ENCODE results near the gene HEATR5B. TPM values are rescaled to one million over a fixed set of nuclear protein-coding genes. Genes with fewer than 3 reads are reported as not detected.
A peak's percentile ranks its signal among the peaks of the same experiment; 100 is the strongest.

Gene HEATR5B
- total RNA-seq, 2 experiments from 2014 or later = 18.3 to 19.3 TPM

DNA sequence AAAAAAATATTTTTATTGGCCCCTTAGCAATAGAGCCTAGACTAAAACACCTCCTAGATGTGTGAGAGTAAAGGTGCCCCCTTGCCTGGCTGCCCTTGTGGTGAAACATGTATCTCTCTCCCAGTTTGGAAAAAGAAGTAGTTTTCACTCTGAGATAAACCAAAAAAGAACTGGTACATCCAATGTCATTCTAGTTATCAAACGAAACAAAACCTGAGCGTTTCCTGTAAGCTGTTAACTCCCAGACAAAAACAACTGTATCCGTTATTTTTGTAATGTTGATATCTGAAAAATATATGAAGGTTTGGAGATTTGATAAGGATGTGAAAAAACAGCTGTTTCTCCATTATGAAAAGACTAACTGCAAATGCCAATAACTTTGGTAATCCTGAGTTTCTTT is 24.3 kb downstream of the HEATR5B start:
- Mint-ChIP-seq H3K4me1 (peaks cover 4% of the 10 kb centered on the region), H3K4me3 (no peak overlapping the region), H3K9me3 (no peaks in the 10 kb centered on the region), H3K27ac (no peak overlapping the region), H3K36me3 (ENCODE audit: low read depth) (peaks cover 36% of the 10 kb centered on the region), H3K27me3 (no peaks in the 10 kb centered on the region)
- ChIA-PET POLR2A (no interaction called here), CTCF (no interaction called here)
- no peak for DNase-seq

- ChIA-PET CTCF (interaction anchor here (1.8 kb wide), 1 partner anchor 7 kb away, joined by 5 read pairs; no protein-coding TSS in a partner anchor), POLR2A (interaction anchor here (1.5 kb wide), 1 partner anchor 32 kb away, joined by 3 read pairs; the partner anchor contains the start of genes GPATCH11 and HEATR5B)
- H3K4me3 Mint-ChIP-seq = no peak overlapping the region
- DNase-seq = no peak
- no peaks in the 10 kb centered on the region for H3K27me3 Mint-ChIP-seq
- H3K9me3 Mint-ChIP-seq = no peaks in the 10 kb centered on the region
- H3K4me1 Mint-ChIP-seq = peaks cover 1% of the 10 kb centered on the region
- H3K27ac Mint-ChIP-seq = no peak overlapping the region
- peaks cover 36% of the 10 kb centered on the region for H3K36me3 Mint-ChIP-seq (ENCODE audit: low read depth)
These were observed 31.4 kb downstream of the HEATR5B start for GRCh38 chr2:37052600-37053332.

- Mint-ChIP-seq H3K36me3 (ENCODE audit: low read depth) (peaks cover 19% of the 10 kb centered on the region), H3K4me3 (no peak overlapping the region), H3K9me3 (no peaks in the 10 kb centered on the region), H3K4me1 (no peaks in the 10 kb centered on the region), H3K27ac (no peak overlapping the region), H3K27me3 (no peaks in the 10 kb centered on the region)
- ChIA-PET CTCF (interaction anchor here (0.6 kb wide), 1 partner anchor 8 kb away, joined by 3 read pairs; no protein-coding TSS in a partner anchor), POLR2A (no interaction called here)
- DNase-seq = no peak
These were observed 44.6 kb downstream of the HEATR5B start for GRCh38 chr2:37039580-37039979.

DNA sequence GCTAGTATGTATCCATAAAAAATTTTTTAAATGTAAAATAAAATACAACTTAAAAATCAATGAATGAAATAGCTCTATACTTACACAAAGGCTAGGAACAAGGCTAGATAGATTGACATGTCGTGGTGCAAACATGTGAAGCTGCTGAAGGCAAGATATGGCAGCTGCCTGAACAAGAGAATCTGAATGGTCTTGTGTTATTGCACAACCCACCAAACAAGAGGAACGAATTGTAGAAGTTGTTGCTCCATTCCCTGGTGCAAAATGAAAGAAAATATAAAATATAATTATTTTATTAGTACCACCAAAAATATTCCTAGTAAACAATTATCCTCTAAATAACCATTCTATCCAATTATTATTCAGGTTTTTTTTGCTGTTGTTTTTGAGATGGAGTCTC is 46.4 kb downstream of the HEATR5B start:
- Mint-ChIP-seq H3K9me3 (no peaks in the 10 kb centered on the region), H3K27me3 (no peaks in the 10 kb centered on the region), H3K27ac (no peak overlapping the region), H3K36me3 (ENCODE audit: low read depth) (peaks cover 16% of the 10 kb centered on the region), H3K4me1 (no peaks in the 10 kb centered on the region), H3K4me3 (no peak overlapping the region)
- ChIA-PET POLR2A (no interaction called here), CTCF (no interaction called here)
- DNase-seq = no peak

- peaks cover 27% of the 10 kb centered on the region for H3K36me3 Mint-ChIP-seq (ENCODE audit: low read depth)
These were observed 54.4 kb downstream of the HEATR5B start for GRCh38 chr2:37029758-37030157.

GRCh38 chr2:37026050-37026449 is 58.1 kb downstream of the HEATR5B start:
- H3K27me3 Mint-ChIP-seq = no peaks in the 10 kb centered on the region
- no peak for DNase-seq
- no peak overlapping the region for H3K27ac Mint-ChIP-seq
- H3K4me1 Mint-ChIP-seq = no peaks in the 10 kb centered on the region
- H3K36me3 Mint-ChIP-seq (ENCODE audit: low read depth) = peaks cover 31% of the 10 kb centered on the region
- no peak overlapping the region for H3K4me3 Mint-ChIP-seq
- no peaks in the 10 kb centered on the region for H3K9me3 Mint-ChIP-seq
- CTCF ChIA-PET = no interaction called here
- POLR2A ChIA-PET = no interaction called here

More at GRCh38 chr2:37029758-37030157, 54.4 kb downstream of the HEATR5B start:
- ChIA-PET CTCF (no interaction called here), POLR2A (no interaction called here)
- H3K4me1 Mint-ChIP-seq = no peaks in the 10 kb centered on the region
- DNase-seq = no peak
- no peaks in the 10 kb centered on the region for H3K9me3 Mint-ChIP-seq
- H3K27me3 Mint-ChIP-seq = no peaks in the 10 kb centered on the region
- no peak overlapping the region for H3K27ac Mint-ChIP-seq
- H3K4me3 Mint-ChIP-seq = no peak overlapping the region

- DNase-seq = no peak
- H3K36me3 Mint-ChIP-seq (ENCODE audit: low read depth) = peaks cover 42% of the 10 kb centered on the region
- no peak overlapping the region for H3K4me3 Mint-ChIP-seq
- CTCF ChIA-PET = no interaction called here
- POLR2A ChIA-PET = no interaction called here
- H3K27me3 Mint-ChIP-seq = no peaks in the 10 kb centered on the region
- no peaks in the 10 kb centered on the region for H3K4me1 Mint-ChIP-seq
- H3K27ac Mint-ChIP-seq = no peak overlapping the region
- no peaks in the 10 kb centered on the region for H3K9me3 Mint-ChIP-seq
These were observed 63.0 kb downstream of the HEATR5B start for GRCh38 chr2:37020887-37021796.

DNA sequence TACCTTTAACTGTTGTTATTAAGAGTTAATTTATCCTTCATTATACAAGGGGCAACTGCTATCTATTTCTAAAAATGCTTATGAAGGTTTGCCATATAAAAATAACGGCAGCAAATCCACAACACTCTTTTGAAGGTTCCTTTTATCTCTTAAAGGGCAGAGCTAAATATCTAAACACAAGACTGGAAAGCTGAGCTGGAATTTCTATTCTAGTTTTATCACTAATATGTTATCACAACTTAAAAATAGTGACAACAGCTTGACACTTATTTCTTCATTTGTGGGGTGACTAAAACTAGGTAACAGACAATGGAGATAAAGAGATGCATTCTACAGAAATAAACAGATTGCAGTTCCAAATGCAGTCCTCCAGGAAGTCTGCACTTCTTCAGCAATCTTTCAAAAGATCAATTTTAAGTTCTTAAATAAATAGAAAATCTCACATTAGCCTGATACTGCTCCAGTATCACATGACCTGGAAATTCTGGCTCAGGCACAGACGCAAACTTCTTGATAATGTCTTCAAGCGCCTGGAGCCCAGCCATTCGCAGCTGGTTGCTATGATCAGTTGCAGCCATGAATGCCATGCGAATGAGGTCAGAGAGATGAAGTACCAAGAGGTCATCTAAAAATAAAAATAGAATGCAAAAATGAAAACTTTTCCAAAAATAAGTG is 63.8 kb downstream of the HEATR5B start:
- Mint-ChIP-seq H3K36me3 (ENCODE audit: low read depth) (peaks cover 44% of the 10 kb centered on the region), H3K4me3 (no peak overlapping the region), H3K27me3 (no peaks in the 10 kb centered on the region), H3K27ac (no peak overlapping the region), H3K4me1 (no peaks in the 10 kb centered on the region), H3K9me3 (no peaks in the 10 kb centered on the region)
- no peak for DNase-seq
- POLR2A ChIA-PET = no interaction called here
- CTCF ChIA-PET = no interaction called here

- Mint-ChIP-seq H3K4me3 (no peak overlapping the region), H3K36me3 (ENCODE audit: low read depth) (peaks cover 37% of the 10 kb centered on the region), H3K27ac (no peak overlapping the region), H3K4me1 (peaks cover 10% of the 10 kb centered on the region), H3K9me3 (no peaks in the 10 kb centered on the region), H3K27me3 (no peaks in the 10 kb centered on the region)
- POLR2A ChIA-PET = no interaction called here
- DNase-seq = no peak
- CTCF ChIA-PET = no interaction called here
These were observed 70.9 kb downstream of the HEATR5B start for GRCh38 chr2:37013315-37013641.

DNA sequence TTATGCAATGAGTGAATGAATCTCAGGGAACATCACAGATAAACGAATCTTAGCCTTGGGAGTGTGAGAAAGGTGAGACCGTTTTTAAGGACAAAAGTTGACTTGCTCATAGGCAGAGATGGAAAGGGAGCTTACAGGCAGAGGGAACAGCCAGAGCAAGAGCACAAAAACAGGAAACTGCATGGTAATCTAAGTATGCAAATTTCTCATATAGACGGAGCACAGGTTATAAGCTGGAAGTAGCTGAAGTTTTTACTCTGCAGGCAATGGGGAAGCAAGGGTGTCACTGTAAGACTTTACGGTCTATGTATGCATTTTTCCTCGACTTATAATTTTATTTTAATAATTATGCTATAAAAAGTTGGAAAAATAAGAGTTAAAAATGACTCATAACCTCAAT is 73.0 kb downstream of the HEATR5B start:
- Mint-ChIP-seq H3K4me1 (peaks cover 10% of the 10 kb centered on the region), H3K9me3 (no peaks in the 10 kb centered on the region), H3K27me3 (no peaks in the 10 kb centered on the region), H3K36me3 (ENCODE audit: low read depth) (peaks cover 36% of the 10 kb centered on the region), H3K4me3 (no peak overlapping the region), H3K27ac (no peak overlapping the region)
- ChIA-PET CTCF (no interaction called here), POLR2A (no interaction called here)
- DNase-seq = no peak

GRCh38 chr2:37005118-37005868 is 78.9 kb downstream of the HEATR5B start:
- peak; percentile 25 for DNase-seq
- no peaks in the 10 kb centered on the region for H3K9me3 Mint-ChIP-seq
- no peak overlapping the region for H3K4me3 Mint-ChIP-seq
- H3K27ac Mint-ChIP-seq = no peak overlapping the region
- ChIA-PET POLR2A (no interaction called here), CTCF (interaction anchor here (1.0 kb wide), 1 partner anchor 219 kb away, joined by 3 read pairs; no protein-coding TSS in a partner anchor)
- peaks cover 2% of the 10 kb centered on the region for H3K27me3 Mint-ChIP-seq
- H3K4me1 Mint-ChIP-seq = peaks cover 8% of the 10 kb centered on the region
- H3K36me3 Mint-ChIP-seq (ENCODE audit: low read depth) = peaks cover 44% of the 10 kb centered on the region

DNA sequence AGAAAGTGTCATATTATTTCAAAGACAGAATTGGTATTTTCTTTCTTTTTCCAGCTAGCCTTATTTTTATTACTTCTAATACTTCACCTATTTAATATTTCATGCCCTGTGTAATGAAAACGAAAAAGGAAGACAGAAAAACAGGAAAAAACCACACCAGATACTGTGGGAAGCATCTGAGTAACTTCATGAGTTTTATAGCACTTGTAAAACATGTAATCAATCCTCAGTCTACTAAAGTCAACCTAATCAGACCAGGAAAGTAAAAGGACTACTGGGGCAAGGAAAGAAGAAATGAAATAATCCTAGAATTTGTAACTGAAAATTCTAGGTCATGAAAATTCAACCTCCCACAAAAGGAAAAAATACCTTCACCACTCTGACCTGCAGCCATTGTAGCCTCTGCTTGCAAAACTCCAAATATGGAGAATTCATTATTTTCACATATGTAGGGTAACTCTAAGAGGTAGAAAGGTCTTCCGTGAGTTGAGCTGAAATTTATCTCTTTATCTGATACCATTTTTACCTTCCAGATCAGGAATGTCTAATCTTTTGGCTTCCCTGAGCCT is 83.1 kb downstream of the HEATR5B start:
- Mint-ChIP-seq H3K4me3 (no peak overlapping the region), H3K9me3 (no peaks in the 10 kb centered on the region), H3K4me1 (peaks cover 8% of the 10 kb centered on the region), H3K27ac (no peak overlapping the region), H3K36me3 (ENCODE audit: low read depth) (peaks cover 60% of the 10 kb centered on the region), H3K27me3 (peaks cover 2% of the 10 kb centered on the region)
- no peak for DNase-seq
- ChIA-PET CTCF (interaction anchor here (0.6 to 1.0 kb wide), 2 partner anchors 11 to 216 kb away, joined by 3 read pairs; no protein-coding TSS in a partner anchor), POLR2A (no interaction called here)

Measured in activated CD4-positive, alpha-beta memory T cell treated with anti-CD3 and anti-CD28 coated beads, Interleukin-2, amount 10 ng/mL, durations not matched to agents 7 days and 5 days (primary cell).